ENCODE measurements around the gene PLXNB2. TPM values are rescaled to one million over a fixed set of nuclear protein-coding genes. Genes with fewer than 3 reads are reported as not detected.

Gene PLXNB2
- total and polyA plus RNA-seq, 3 donors from 2014 or later: 98.0 to 243 (median 219) TPM

GRCh38 chr22:50299785-50300619 is 7.4 kb downstream of the PLXNB2 start:
- Histone ChIP-seq H3K36me3 (ENCODE audit: low read depth, missing control alignments) (no peaks in the 10 kb centered on the region), H3K27me3 (no peaks in the 10 kb centered on the region), H3K9me3 (no peaks in the 10 kb centered on the region), H3K4me3 (peak overlapping the region; percentile 18 to 29), H3K4me1 (peaks cover 80% of the 10 kb centered on the region), H3K27ac (no peak overlapping the region)
- 45% methylated on average over 67 of the region's 93 CpGs; no CpG with 5 or more reads in 1 of the 2 donors for WGBS, 2 donors
- intact Hi-C loops (cut with DNase I; ENCODE audit: low total_unique reads): no loop called here
- no peak for DNase-seq
- TF ChIP-seq POLR2A (IDR thresholded peaks at IDR 0.05) (no peak), CTCF (IDR thresholded peaks at IDR 0.05) (no peak)

GRCh38 chr22:50298937-50299784 is 8.3 kb downstream of the PLXNB2 start:
- Histone ChIP-seq H3K27me3 (no peaks in the 10 kb centered on the region), H3K4me1 (peaks cover 80% of the 10 kb centered on the region), H3K27ac (no peak overlapping the region), H3K36me3 (ENCODE audit: low read depth, missing control alignments) (no peaks in the 10 kb centered on the region), H3K9me3 (no peaks in the 10 kb centered on the region), H3K4me3 (peak overlapping the region; percentile 18 to 29)
- WGBS, 2 donors: 57 to 60% methylated on average over 22 to 57 of the region's 59 CpGs
- no peak for DNase-seq
- TF ChIP-seq POLR2A (IDR thresholded peaks at IDR 0.05): no peak
- intact Hi-C loops (cut with DNase I; ENCODE audit: low total_unique reads): no loop called here

- TF ChIP-seq CTCF (IDR thresholded peaks at IDR 0.05) (no peak), POLR2A (IDR thresholded peaks at IDR 0.05) (no peak)
- Histone ChIP-seq H3K4me3 (no peak overlapping the region), H3K27ac (no peak overlapping the region), H3K36me3 (ENCODE audit: low read depth, missing control alignments) (no peaks in the 10 kb centered on the region), H3K4me1 (peaks cover 80% of the 10 kb centered on the region), H3K27me3 (no peaks in the 10 kb centered on the region), H3K9me3 (no peaks in the 10 kb centered on the region)
- intact Hi-C loops (cut with DNase I; ENCODE audit: low total_unique reads): no loop called here
- DNase-seq: no peak
- 96 to 97% methylated on average over 2 to 4 of the region's 4 CpGs for WGBS, 2 donors
Observed at GRCh38 chr22:50298266-50298637, 9.2 kb downstream of the PLXNB2 start.

- no peak overlapping the region for H3K4me3 ChIP-seq
- 84 to 87% methylated on average over 13 to 20 of the region's 20 CpGs for WGBS, 2 donors
- no peaks in the 10 kb centered on the region for H3K27me3 ChIP-seq
- intact Hi-C loops (cut with DNase I; ENCODE audit: low total_unique reads): no loop called here
- H3K27ac ChIP-seq: no peak overlapping the region
- H3K36me3 ChIP-seq (ENCODE audit: low read depth, missing control alignments): no peaks in the 10 kb centered on the region
- TF ChIP-seq POLR2A (IDR thresholded peaks at IDR 0.05) (no peak), CTCF (IDR thresholded peaks at IDR 0.05) (no peak)
- peaks cover 81% of the 10 kb centered on the region for H3K4me1 ChIP-seq
- no peak for DNase-seq
- H3K9me3 ChIP-seq: no peaks in the 10 kb centered on the region
Observed at GRCh38 chr22:50297510-50298265, 9.8 kb downstream of the PLXNB2 start.
